D721Med (cell line): Measurements from ENCODE around the gene FCN1.

ENCODE experiments used
- DNase-seq: peaks from one replicate; pipeline ENCODE4 v3.0.0; 2011; ENCODE audit warnings: low spot score; ENCODE audit not compliant: insufficient read length
- FAIRE-seq: peaks from 2 replicates; lab custom pipeline; 2011; peaks lifted over from hg19 to GRCh38; lab: Jason Lieb, UNC
- CTCF ChIP-seq: IDR thresholded peaks from 2 replicates; pipeline ENCODE4 v1.5.1; 2012; ENCODE audit warnings: mild to moderate bottlenecking, control low read depth; ENCODE audit not compliant: insufficient read depth; ENCODE audit errors: missing control alignments

The FCN1 gene

GRCh38 chr9:134913713-134914500 is 3.8 kb downstream of the FCN1 start:
- FAIRE-seq (no peak), DNase-seq (no peak)
- TF ChIP-seq CTCF = no peak

- TF ChIP-seq CTCF = no peak
- DNase-seq = no peak
- FAIRE-seq = no peak
These were observed 4.5 kb downstream of the FCN1 start for GRCh38 chr9:134913041-134913712.

- no peak for TF ChIP-seq CTCF
- DNase-seq = no peak
- no peak for FAIRE-seq
These were observed 5.4 kb downstream of the FCN1 start for GRCh38 chr9:134912126-134912840.

GRCh38 chr9:134909511-134910481 is 7.9 kb downstream of the FCN1 start:
- FAIRE-seq = no peak
- no peak for DNase-seq
- TF ChIP-seq CTCF = no peak

GRCh38 chr9:134908524-134909309 is 9.0 kb downstream of the FCN1 start:
- TF ChIP-seq CTCF = no peak
- DNase-seq (no peak), FAIRE-seq (no peak)

- DNase-seq = no peak
- no peak for FAIRE-seq
- no peak for TF ChIP-seq CTCF
These were observed 14.8 kb downstream of the FCN1 start for GRCh38 chr9:134902936-134903335.
